ENCODE data around the gene DUSP22. TPM values are rescaled to one million over a fixed set of nuclear protein-coding genes. Genes with fewer than 3 reads are reported as not detected.

DUSP22 gene
- polyA plus RNA-seq, 1 experiment = 9.8 TPM

DNA sequence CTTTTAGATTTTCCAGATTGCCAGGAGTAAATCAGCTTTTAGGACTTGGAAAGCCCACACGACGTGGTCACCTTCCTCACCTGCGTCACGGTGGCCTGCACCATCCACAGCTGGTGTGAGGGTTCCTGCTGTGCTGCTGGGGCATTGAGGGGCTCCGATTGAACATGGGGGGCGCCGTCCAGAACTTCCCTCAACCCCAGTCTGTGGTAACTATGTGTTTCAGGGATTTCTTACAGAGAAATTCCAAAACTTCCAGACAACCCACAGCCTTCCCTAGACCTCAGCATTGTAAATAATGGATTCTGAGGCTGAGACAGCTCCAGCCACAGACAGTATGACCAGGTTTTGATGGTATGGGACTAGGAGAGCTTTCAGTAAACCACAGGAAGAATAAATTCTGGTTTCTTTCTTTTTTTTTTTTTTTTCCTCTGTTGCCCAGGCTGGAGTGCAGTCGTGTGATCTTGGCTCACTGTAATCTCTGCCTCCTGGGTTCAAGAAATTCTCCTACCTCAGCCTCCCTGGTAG lies 52.6 kb downstream of the DUSP22 start:
- no peaks in the 10 kb centered on the region for H3K27me3 ChIP-seq (ENCODE audit: control insufficient read depth, insufficient read depth, low read length)
- ChIA-PET CTCF (no interaction called here), POLR2A (no interaction called here)
- DNase-seq (ENCODE audit: low read depth) = no peak
- no peak overlapping the region for H3K4me3 ChIP-seq (ENCODE audit: low read depth, low read length)
- TF ChIP-seq, protein P1, sequence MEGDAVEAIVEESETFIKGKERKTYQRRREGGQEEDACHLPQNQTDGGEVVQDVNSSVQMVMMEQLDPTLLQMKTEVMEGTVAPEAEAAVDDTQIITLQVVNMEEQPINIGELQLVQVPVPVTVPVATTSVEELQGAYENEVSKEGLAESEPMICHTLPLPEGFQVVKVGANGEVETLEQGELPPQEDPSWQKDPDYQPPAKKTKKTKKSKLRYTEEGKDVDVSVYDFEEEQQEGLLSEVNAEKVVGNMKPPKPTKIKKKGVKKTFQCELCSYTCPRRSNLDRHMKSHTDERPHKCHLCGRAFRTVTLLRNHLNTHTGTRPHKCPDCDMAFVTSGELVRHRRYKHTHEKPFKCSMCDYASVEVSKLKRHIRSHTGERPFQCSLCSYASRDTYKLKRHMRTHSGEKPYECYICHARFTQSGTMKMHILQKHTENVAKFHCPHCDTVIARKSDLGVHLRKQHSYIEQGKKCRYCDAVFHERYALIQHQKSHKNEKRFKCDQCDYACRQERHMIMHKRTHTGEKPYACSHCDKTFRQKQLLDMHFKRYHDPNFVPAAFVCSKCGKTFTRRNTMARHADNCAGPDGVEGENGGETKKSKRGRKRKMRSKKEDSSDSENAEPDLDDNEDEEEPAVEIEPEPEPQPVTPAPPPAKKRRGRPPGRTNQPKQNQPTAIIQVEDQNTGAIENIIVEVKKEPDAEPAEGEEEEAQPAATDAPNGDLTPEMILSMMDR (IDR thresholded peaks at IDR 0.05; ENCODE audit: insufficient read depth, low read depth, low read length) = no peak
- H3K36me3 ChIP-seq (ENCODE audit: control insufficient read depth, insufficient read depth, low read length) = peaks cover 3% of the 10 kb centered on the region; the same call in 1 of the 2 replicates

DNA sequence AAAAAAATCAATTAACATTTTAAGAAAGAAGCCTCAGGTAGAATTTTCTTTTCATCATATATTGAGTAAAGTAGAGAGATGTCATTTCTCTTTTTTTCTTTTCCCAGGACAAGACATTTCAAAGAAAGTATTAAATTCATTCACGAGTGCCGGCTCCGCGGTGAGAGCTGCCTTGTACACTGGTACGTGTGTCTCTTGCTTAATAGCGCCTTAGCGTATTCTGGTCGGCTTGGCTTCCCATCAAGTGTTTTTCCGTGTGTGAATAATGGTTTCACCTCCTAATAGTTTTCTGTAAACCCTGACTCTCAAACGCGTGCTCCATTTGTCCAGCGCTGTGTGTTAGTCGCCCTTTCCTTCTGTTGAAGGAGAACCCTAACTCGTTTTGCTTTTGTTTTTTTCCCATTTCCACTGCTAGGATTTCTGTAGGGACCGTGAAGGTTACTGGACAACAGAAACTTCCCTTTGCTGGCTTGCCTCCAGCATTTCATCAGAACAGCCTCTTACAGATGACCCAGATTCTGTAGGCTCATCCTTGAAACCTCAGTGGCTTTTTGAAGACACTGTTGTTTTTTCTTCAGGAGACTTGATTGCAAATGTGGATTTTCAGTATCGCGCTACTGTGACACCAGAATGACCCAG lies 53.6 kb downstream of the DUSP22 start:
- ChIA-PET POLR2A (no interaction called here), CTCF (interaction anchor here (1.3 kb wide), 1 partner anchor 13 kb away, joined by 3 read pairs; no protein-coding TSS in a partner anchor)
- TF ChIP-seq, protein P1 (IDR thresholded peaks at IDR 0.05; ENCODE audit: insufficient read depth, low read depth, low read length) = no peak
- Histone ChIP-seq H3K4me3 (ENCODE audit: low read depth, low read length) (no peak overlapping the region), H3K36me3 (ENCODE audit: control insufficient read depth, insufficient read depth, low read length) (peaks cover 3% of the 10 kb centered on the region; the same call in 1 of the 2 replicates), H3K27me3 (ENCODE audit: control insufficient read depth, insufficient read depth, low read length) (no peaks in the 10 kb centered on the region)
- DNase-seq (ENCODE audit: low read depth) = no peak

DNA sequence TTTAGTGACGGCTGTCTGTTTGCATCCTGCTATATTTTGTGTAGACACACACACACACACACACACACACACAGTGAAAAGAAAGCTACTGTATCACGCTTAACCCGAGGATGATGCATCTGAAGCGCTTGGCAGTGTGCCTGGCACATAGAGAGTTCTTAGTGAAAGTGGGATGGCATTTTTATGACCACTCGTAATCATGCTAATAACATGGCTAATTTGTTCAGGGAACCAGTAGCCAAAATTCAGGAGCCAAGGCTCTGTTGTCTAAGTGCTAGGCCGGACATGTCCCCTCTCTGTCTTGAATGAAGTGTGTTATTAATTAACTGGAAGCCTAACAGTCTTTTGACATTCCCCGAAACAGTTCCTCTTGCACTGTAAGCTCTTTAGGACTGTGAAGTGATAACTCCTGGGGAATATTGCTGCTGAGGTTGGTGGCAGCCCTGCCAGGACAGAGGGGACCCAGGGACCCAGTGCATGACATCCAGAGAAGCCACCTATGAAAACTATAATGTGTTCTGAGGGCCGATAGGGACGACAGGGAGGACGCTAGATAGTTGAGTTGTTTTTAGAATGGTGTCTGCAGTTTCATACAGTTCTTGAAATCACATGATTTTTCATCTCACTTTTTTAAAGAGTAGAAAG lies 54.2 kb downstream of the DUSP22 start:
- CTCF ChIA-PET = interaction anchor here (1.3 kb wide), 1 partner anchor 14 kb away, joined by 3 read pairs; no protein-coding TSS in a partner anchor
- TF ChIP-seq, protein P1 (IDR thresholded peaks at IDR 0.05; ENCODE audit: insufficient read depth, low read depth, low read length) = no peak

DNA sequence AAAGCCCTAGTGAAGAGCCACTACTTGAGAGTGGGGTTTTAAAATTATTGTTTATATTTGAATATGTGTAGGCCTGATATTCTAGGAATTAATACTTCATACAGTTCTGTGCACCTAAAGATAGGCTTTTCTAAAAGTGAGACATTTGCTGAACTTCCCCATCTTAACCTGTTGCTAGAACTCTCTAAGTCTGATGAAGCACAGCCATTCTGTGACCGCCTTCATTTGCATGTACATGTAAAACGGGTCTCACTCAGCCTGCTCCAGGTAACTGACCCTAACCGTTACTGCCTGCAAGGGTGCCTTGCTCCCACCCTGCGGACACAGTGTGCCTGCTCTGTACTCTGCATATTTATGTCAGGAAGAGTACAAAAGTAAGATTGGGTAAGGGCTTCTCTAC lies 54.9 kb downstream of the DUSP22 start:
- POLR2A ChIA-PET = no interaction called here
- DNase-seq (ENCODE audit: low read depth) = no peak
- TF ChIP-seq, protein P1 (IDR thresholded peaks at IDR 0.05; ENCODE audit: insufficient read depth, low read depth, low read length) = no peak
- CTCF ChIA-PET = no interaction called here
- no peaks in the 10 kb centered on the region for H3K27me3 ChIP-seq (ENCODE audit: control insufficient read depth, insufficient read depth, low read length)
- peaks cover 3% of the 10 kb centered on the region; the same call in 1 of the 2 replicates for H3K36me3 ChIP-seq (ENCODE audit: control insufficient read depth, insufficient read depth, low read length)
- H3K4me3 ChIP-seq (ENCODE audit: low read depth, low read length) = no peak overlapping the region

More for the DNA sequence above, 54.2 kb downstream of the DUSP22 start:
- POLR2A ChIA-PET = no interaction called here
- no peaks in the 10 kb centered on the region for H3K27me3 ChIP-seq (ENCODE audit: control insufficient read depth, insufficient read depth, low read length)
- no peak for DNase-seq (ENCODE audit: low read depth)
- peaks cover 3% of the 10 kb centered on the region; the same call in 1 of the 2 replicates for H3K36me3 ChIP-seq (ENCODE audit: control insufficient read depth, insufficient read depth, low read length)
- H3K4me3 ChIP-seq (ENCODE audit: low read depth, low read length) = no peak overlapping the region

All from BJ (cell line).